ENCODE data around the gene SH3GLB2. TPM values are rescaled to one million over a fixed set of nuclear protein-coding genes. Genes with fewer than 3 reads are reported as not detected.

Gene SH3GLB2
- 10 to 100 TPM; 51.3 to 88.9 TPM for total RNA-seq
- polyA plus RNA-seq, result 100 to 1,000 TPM in 1 of 2 donors, 10 to 100 TPM in 1; 54.5 to 110 TPM
- long read RNA-seq, donor 1, full-length matches to known transcripts, result 19 of 38 reads
- long read RNA-seq, donor 1, partial matches to known transcripts, result 11 of 38 reads
- long read RNA-seq, donor 1, other reads (novel, unspliced or antisense), result 8 of 38 reads
- long read RNA-seq, donor 2, full-length matches to known transcripts, result 8 of 8 reads
- long read RNA-seq, donor 2, partial matches to known transcripts, result 0 of 8 reads
- long read RNA-seq, donor 2, other reads (novel, unspliced or antisense), result 0 of 8 reads
- long read RNA-seq, donor 3, full-length matches to known transcripts, result 2 of 9 reads
- long read RNA-seq, donor 3, partial matches to known transcripts, result 7 of 9 reads
- long read RNA-seq, donor 3, other reads (novel, unspliced or antisense), result 0 of 9 reads
- long read RNA-seq, donor 4, partial matches to known transcripts, result 0 of 2 reads
- long read RNA-seq, donor 4, other reads (novel, unspliced or antisense), result 0 of 2 reads
- long read RNA-seq, donor 5, full-length matches to known transcripts, result 18 of 18 reads
- long read RNA-seq, donor 5, partial matches to known transcripts, result 0 of 18 reads
- long read RNA-seq, donor 5, other reads (novel, unspliced or antisense), result 0 of 18 reads

DNA sequence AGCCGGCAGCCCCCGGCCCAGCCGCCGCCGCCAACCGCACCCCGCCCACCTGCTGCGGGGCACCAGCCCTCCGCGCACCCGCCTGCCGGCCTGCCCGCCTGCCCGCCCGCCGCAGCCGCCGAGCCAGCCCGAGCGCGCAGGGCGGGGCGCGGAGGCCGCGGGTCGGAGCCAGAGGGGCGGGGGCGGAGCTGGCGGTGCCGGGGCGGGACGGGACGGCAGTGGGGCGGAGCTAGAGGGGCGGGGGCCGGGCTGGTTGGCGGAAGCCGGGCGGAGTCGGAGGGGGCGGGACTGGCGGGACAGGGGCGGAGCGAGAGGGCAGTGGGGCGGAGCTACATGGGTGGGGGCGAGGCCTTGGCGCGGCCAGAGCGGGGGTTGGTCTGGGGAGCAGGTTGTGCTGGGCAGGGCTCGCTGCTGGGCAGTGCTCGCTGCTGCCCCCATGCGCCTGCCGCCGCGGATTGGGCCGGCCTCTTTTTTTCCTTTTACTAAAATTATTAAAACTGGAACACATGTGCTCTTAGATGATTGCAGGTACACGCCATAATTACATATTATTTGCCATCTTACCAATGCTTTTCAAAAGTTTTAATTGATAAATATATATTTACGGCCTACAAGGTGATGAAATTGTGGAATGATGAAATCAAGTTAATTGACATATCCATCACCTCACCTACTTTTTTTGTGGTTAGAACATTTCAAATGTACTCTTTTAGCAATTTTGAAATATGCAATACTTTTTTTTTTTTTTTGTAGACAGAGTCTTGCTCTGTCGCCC lies at the start of gene SH3GLB2:
TSS of gene SH3GLB2 (minus strand) at position 140 of the 775 bp plus-strand sequence. CDS start 177 bp downstream, outside the sequence.
- TF ChIP-seq, protein P1, sequence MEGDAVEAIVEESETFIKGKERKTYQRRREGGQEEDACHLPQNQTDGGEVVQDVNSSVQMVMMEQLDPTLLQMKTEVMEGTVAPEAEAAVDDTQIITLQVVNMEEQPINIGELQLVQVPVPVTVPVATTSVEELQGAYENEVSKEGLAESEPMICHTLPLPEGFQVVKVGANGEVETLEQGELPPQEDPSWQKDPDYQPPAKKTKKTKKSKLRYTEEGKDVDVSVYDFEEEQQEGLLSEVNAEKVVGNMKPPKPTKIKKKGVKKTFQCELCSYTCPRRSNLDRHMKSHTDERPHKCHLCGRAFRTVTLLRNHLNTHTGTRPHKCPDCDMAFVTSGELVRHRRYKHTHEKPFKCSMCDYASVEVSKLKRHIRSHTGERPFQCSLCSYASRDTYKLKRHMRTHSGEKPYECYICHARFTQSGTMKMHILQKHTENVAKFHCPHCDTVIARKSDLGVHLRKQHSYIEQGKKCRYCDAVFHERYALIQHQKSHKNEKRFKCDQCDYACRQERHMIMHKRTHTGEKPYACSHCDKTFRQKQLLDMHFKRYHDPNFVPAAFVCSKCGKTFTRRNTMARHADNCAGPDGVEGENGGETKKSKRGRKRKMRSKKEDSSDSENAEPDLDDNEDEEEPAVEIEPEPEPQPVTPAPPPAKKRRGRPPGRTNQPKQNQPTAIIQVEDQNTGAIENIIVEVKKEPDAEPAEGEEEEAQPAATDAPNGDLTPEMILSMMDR (IDR thresholded peaks at IDR 0.05; ENCODE audit: control extremely low read depth, extremely low read depth), result peak; percentile 64
- Histone ChIP-seq H3K27me3 (ENCODE audit: control insufficient read depth in 3 of 3, insufficient read depth in 3 of 3, low read length in 2 of 3) (no peaks in the 10 kb centered on the region), H3K9ac (ENCODE audit: insufficient read depth in 1 of 2, low read length in 2 of 2) (peak within 1 kb of the TSS in 1 of 2 donors; percentile 34), H3K4me1 (ENCODE audit: control insufficient read depth in 5 of 5, insufficient read depth in 5 of 5, low read length in 5 of 5) (peaks cover 0 to 13% (median 5%) of the 10 kb centered on the region in 5 donors), H3K27ac (ENCODE audit: low read depth in 1 of 2, low read length in 1 of 2) (peak within 1 kb of the TSS in 1 of 2 donors; percentile 63), H3K4me3 (peak within 1 kb of the TSS; percentile 41), H3K9me3 (ENCODE audit: control insufficient read depth in 4 of 4, insufficient read depth in 3 of 4, low read length in 3 of 4) (no peaks in the 10 kb centered on the region), H3K36me3 (ENCODE audit: control insufficient read depth in 4 of 4, insufficient read depth in 4 of 4, low read length in 4 of 4) (no peaks in the 10 kb centered on the region)
- DNase-seq (peak; percentile 95 to 99 (median 98)), ATAC-seq (ENCODE audit: insufficient read depth, low FRiP score) (peak; percentile 99)
- 1 to 2% methylated on average over 29 to 60 of the region's 60 CpGs for WGBS, 2 donors

DNA sequence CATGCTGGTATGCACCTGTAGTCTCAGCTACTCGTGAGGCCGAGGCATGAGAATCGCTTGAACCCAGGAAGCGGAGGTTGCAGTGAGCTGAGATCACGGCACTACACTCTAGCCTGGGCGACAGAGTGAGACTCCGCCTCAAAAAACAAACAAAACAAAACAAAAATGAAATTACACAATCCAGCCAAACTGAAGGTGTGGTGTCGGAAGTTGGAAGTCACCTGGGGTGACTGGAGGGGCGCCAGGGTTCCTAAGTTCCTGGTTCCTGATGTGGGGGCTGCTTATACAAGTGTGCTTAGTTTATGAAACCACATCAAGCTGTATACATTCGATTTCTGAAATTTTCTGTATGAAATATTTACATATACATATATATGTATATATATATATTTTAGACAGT lies 49.1 kb upstream of the SH3GLB2 start:
- Histone ChIP-seq H3K36me3 (ENCODE audit: control insufficient read depth in 4 of 4, insufficient read depth in 4 of 4, low read length in 4 of 4) (no peaks in the 10 kb centered on the region), H3K9ac (ENCODE audit: insufficient read depth in 1 of 2, low read length in 2 of 2) (no peak overlapping the region), H3K9me3 (ENCODE audit: control insufficient read depth in 4 of 4, insufficient read depth in 3 of 4, low read length in 3 of 4) (no peaks in the 10 kb centered on the region), H3K27ac (ENCODE audit: low read depth in 1 of 2, low read length in 1 of 2) (no peak overlapping the region), H3K4me3 (no peak overlapping the region), H3K4me1 (ENCODE audit: control insufficient read depth in 5 of 5, insufficient read depth in 5 of 5, low read length in 5 of 5) (peaks cover 0 to 13% (median 5%) of the 10 kb centered on the region in 5 donors), H3K27me3 (ENCODE audit: control insufficient read depth in 3 of 3, insufficient read depth in 3 of 3, low read length in 2 of 3) (no peaks in the 10 kb centered on the region)
- TF ChIP-seq, protein P1 (IDR thresholded peaks at IDR 0.05; ENCODE audit: control extremely low read depth, extremely low read depth), result no peak
- DNase-seq (no peak), ATAC-seq (ENCODE audit: insufficient read depth, low FRiP score) (no peak)
- WGBS, 2 donors, result 71 to 83% methylated on average over 10 of the region's 10 CpGs

DNA sequence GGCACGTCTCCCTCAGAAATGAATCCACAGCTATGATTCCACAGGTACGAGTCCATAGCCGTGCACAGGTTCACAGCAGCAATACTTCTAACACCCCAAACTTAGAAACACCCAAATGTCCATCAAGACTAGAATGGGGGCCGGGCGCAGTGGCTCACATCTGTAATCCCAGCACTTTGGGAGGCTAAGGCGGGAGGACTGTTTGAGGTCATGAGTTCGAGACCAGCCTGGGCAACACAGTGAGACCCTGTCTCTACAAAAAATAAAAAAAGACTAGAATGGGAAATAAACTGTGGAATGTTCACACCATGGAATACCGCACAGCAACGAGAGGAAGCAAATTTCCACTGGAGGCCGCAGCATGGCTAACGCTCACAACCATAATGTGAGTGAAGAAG lies 48.5 kb upstream of the SH3GLB2 start:
- no peak for ATAC-seq (ENCODE audit: insufficient read depth, low FRiP score)
- no peak overlapping the region for H3K27ac ChIP-seq (ENCODE audit: low read depth in 1 of 2, low read length in 1 of 2)
- TF ChIP-seq, protein P1 (IDR thresholded peaks at IDR 0.05; ENCODE audit: control extremely low read depth, extremely low read depth), result no peak

More for the DNA sequence above, 48.5 kb upstream of the SH3GLB2 start:
- Histone ChIP-seq H3K4me1 (ENCODE audit: control insufficient read depth in 5 of 5, insufficient read depth in 5 of 5, low read length in 5 of 5) (peaks cover 0 to 7% (median 0%) of the 10 kb centered on the region in 5 donors), H3K27me3 (ENCODE audit: control insufficient read depth in 3 of 3, insufficient read depth in 3 of 3, low read length in 2 of 3) (no peaks in the 10 kb centered on the region), H3K9ac (ENCODE audit: insufficient read depth in 1 of 2, low read length in 2 of 2) (no peak overlapping the region), H3K9me3 (ENCODE audit: control insufficient read depth in 4 of 4, insufficient read depth in 3 of 4, low read length in 3 of 4) (no peaks in the 10 kb centered on the region), H3K36me3 (ENCODE audit: control insufficient read depth in 4 of 4, insufficient read depth in 4 of 4, low read length in 4 of 4) (peaks cover 0 to 3% (median under 1%) of the 10 kb centered on the region in 4 donors), H3K4me3 (no peak overlapping the region)
- DNase-seq, result no peak
- WGBS, 2 donors, result 93 to 96% methylated on average over 11 of the region's 11 CpGs
